CD4-positive, alpha-beta T cell (primary cell): ENCODE data around the gene PDX1. TPM values are rescaled to one million over a fixed set of nuclear protein-coding genes. Genes with fewer than 3 reads are reported as not detected.
"Not testable (repeated sequence)": the region's sequence is repeated elsewhere in the genome, so short reads cannot be mapped to it uniquely, and the experiment has no call there.

Experiments used
- ATAC-seq: fragments of 200-7000 bp; cut with Tn5 transposase; one replicate; pipeline ENCODE4 v1.10.0; 2022; ENCODE audit warnings: mild to moderate bottlenecking; ENCODE audit not compliant: poor library complexity
- CTCF ChIA-PET: fragments of 350-600 bp; sonication (Branson Sonifier 250); formaldehyde crosslinking; loops from one replicate; lab custom pipeline; 2021; ENCODE audit warnings: antibody characterized with exemption, inconsistent platforms; lab: Charles Lee
- POLR2A ChIA-PET: fragments of 350-600 bp; sonication (Branson Sonifier 250); formaldehyde crosslinking; loops from one replicate; lab custom pipeline; 2021; ENCODE audit warnings: antibody characterized with exemption, inconsistent platforms; lab: Charles Lee
- DNase-seq, 14 experiments: peaks; one replicate each; pipeline ENCODE4 v3.0.0-alpha.2; 2013 to 2020; ENCODE audit warnings: mixed read lengths in 2 of 14
- H3K27ac ChIP-seq, 2 donors: one replicate each; pipeline versions ENCODE4 v1.5.1 to v1.7.0; 2013; ENCODE audit warnings: low read length in 2 of 2, low read depth in 1 of 2, mild to moderate bottlenecking in 1 of 2
- H3K27me3 ChIP-seq, 2 experiments: 1 replicate in 1 of 2; 2 replicates in 1 of 2; pipeline versions ENCODE4 v1.6.1 to v1.7.0; 2013; ENCODE audit warnings: low read length in 2 of 2, control low read depth in 1 of 2, mild to moderate bottlenecking in 1 of 2, moderate library complexity in 1 of 2; ENCODE audit not compliant: insufficient read depth in 2 of 2, control insufficient read depth in 1 of 2
- H3K36me3 ChIP-seq: one replicate; pipeline ENCODE4 v1.6.1; 2013; ENCODE audit warnings: low read length, control low read depth; ENCODE audit not compliant: insufficient read depth
- H3K4me1 ChIP-seq: one replicate; pipeline ENCODE4 v1.6.1; 2013; ENCODE audit warnings: low read length, control low read depth; ENCODE audit not compliant: insufficient read depth
- H3K4me3 ChIP-seq: one replicate; pipeline ENCODE4 v1.5.1; 2013; ENCODE audit warnings: mild to moderate bottlenecking, low read length, moderate library complexity
- H3K9me3 ChIP-seq, 2 experiments: 1 replicate in 1 of 2; 2 replicates in 1 of 2; pipeline versions ENCODE4 v1.6.1 to v1.7.0; 2013; ENCODE audit warnings: low read length in 2 of 2, mild to moderate bottlenecking in 2 of 2, control low read depth in 1 of 2, moderate library complexity in 1 of 2; ENCODE audit not compliant: control insufficient read depth in 1 of 2, insufficient read depth in 1 of 2
- H3K27ac Mint-ChIP-seq: one replicate; pipeline ENCODE4 v1.8.0; 2020; ENCODE audit warnings: mixed read lengths
- H3K27me3 Mint-ChIP-seq: one replicate; pipeline ENCODE4 v1.8.0; 2021; ENCODE audit warnings: mixed read lengths
- H3K36me3 Mint-ChIP-seq: one replicate; pipeline ENCODE4 v1.8.0; 2021; ENCODE audit warnings: low read depth, mixed read lengths
- H3K4me1 Mint-ChIP-seq: one replicate; pipeline ENCODE4 v1.8.0; 2021; ENCODE audit warnings: low read depth, mixed read lengths
- H3K4me3 Mint-ChIP-seq: one replicate; pipeline ENCODE4 v1.8.0; 2020; ENCODE audit warnings: mild to moderate bottlenecking, mixed read lengths
- H3K9me3 Mint-ChIP-seq: one replicate; pipeline ENCODE4 v1.8.0; 2020; ENCODE audit warnings: mixed read lengths
- CTCF ChIP-seq: fragments of 200-600 bp; IDR thresholded peaks from one replicate; pipeline ENCODE4 v1.8.0; 2022; ENCODE audit warnings: antibody characterized with exemption, mild to moderate bottlenecking
- intact Hi-C, 2 experiments: fragments of 100-400 bp; cut with DNase I in 1 of 2; cut with micrococcal nuclease in 1 of 2; formaldehyde crosslinking; loops; one replicate each; pipeline versions ENCODE4 v1.15.1 to v1.9.0; 2023 to 2025; cut with DNase I, micrococcal nuclease
- total RNA-seq, 174 experiments: library from RNA in 2 of 174; stranded (reverse) in 2 of 174; gene quantifications; one replicate each; pipeline ENCODE4 v1.2.3 and lab custom pipeline; 2021 to 2026

The PDX1 gene
- total RNA-seq, 2 experiments from 2014 or later: not detected

DNA sequence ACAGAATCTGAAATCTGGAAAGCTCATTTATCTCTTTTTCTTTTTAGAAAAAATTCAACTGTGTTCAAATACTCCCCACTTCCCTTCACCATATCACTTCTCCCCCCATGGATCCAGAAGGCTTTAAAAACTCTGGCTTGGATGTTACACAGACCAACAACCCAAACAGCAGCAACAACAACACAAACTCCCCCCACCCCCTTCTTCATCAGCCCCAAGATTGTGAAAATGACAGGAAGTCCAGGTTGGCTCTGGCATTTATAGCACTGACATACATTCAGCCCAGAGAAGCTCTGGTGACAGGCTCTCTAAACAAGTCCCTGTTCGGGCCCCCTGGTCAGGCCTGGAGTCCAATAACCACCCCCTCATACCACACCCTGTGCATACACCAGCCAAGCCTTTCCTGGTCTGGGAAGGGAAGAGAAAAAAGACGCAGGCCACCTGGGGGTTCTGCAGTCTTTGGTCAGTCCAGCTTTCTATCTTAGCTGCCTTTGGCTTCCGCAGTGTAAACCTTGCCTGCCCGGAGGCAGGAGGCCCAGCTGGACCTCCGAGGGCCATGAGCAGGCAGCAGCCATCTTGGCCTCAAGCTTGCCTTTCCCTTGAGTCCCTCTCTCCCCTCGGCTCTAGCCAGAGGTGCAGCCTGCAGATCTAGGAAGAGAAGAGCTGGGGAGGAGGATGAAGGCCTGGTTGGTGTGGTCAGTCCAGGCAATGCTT, 42.5 kb downstream of the PDX1 start:
- H3K36me3 ChIP-seq: no peaks in the 10 kb centered on the region
- no peak overlapping the region for H3K27ac ChIP-seq
- no peak overlapping the region for H3K4me3 Mint-ChIP-seq
- H3K27me3 Mint-ChIP-seq: peaks cover 89% of the 10 kb centered on the region
- no peaks in the 10 kb centered on the region for H3K36me3 Mint-ChIP-seq
- ATAC-seq (no peak), DNase-seq (no peak)
- H3K27ac Mint-ChIP-seq: no peak overlapping the region
- intact Hi-C loops: no loop called here
- H3K9me3 Mint-ChIP-seq: no peaks in the 10 kb centered on the region
- no peak for TF ChIP-seq CTCF
- H3K4me3 ChIP-seq: no peak overlapping the region
- ChIA-PET CTCF (no interaction called here), POLR2A (no interaction called here)
- H3K9me3 ChIP-seq: peaks cover 0 to 10% of the 10 kb centered on the region in 2 experiments
- peaks cover 75 to 87% of the 10 kb centered on the region in 2 experiments for H3K27me3 ChIP-seq
- H3K4me1 ChIP-seq: peaks cover 21% of the 10 kb centered on the region
- peaks cover 6% of the 10 kb centered on the region for H3K4me1 Mint-ChIP-seq

- CTCF ChIA-PET: no interaction called here
Observed at GRCh38 chr13:27962982-27963381, 43.2 kb downstream of the PDX1 start.

GRCh38 chr13:27963491-27963890, 43.7 kb downstream of the PDX1 start:
- H3K4me1 Mint-ChIP-seq: peaks cover 14% of the 10 kb centered on the region
- peaks cover 33% of the 10 kb centered on the region for H3K4me1 ChIP-seq
- H3K36me3 Mint-ChIP-seq: no peaks in the 10 kb centered on the region
- no peaks in the 10 kb centered on the region for H3K36me3 ChIP-seq
- ChIA-PET CTCF (no interaction called here), POLR2A (no interaction called here)
- H3K27me3 Mint-ChIP-seq: peaks cover 87% of the 10 kb centered on the region
- H3K9me3 Mint-ChIP-seq: no peaks in the 10 kb centered on the region
- DNase-seq (no peak), ATAC-seq (no peak)
- H3K9me3 ChIP-seq: peaks cover 0 to 14% of the 10 kb centered on the region in 2 experiments
- H3K4me3 Mint-ChIP-seq: no peak overlapping the region
- H3K27ac Mint-ChIP-seq: no peak overlapping the region
- H3K27me3 ChIP-seq: peaks cover 80 to 90% of the 10 kb centered on the region in 2 experiments
- no peak overlapping the region for H3K4me3 ChIP-seq
- no peak for TF ChIP-seq CTCF
- H3K27ac ChIP-seq: no peak overlapping the region
- intact Hi-C loops: no loop called here

More at GRCh38 chr13:27962982-27963381, 43.2 kb downstream of the PDX1 start:
- Mint-ChIP-seq H3K36me3 (no peaks in the 10 kb centered on the region), H3K9me3 (no peaks in the 10 kb centered on the region), H3K27me3 (peaks cover 91% of the 10 kb centered on the region), H3K27ac (no peak overlapping the region), H3K4me3 (no peak overlapping the region), H3K4me1 (peaks cover 13% of the 10 kb centered on the region)
- Histone ChIP-seq H3K27ac (no peak overlapping the region), H3K9me3 (peaks cover 0 to 14% of the 10 kb centered on the region in 2 experiments), H3K27me3 (peaks cover 78 to 90% of the 10 kb centered on the region in 2 experiments), H3K36me3 (no peaks in the 10 kb centered on the region), H3K4me3 (no peak overlapping the region), H3K4me1 (peaks cover 28% of the 10 kb centered on the region)
- DNase-seq: no peak
- POLR2A ChIA-PET: no interaction called here
- intact Hi-C loops: no loop called here
- ATAC-seq: no peak
- TF ChIP-seq CTCF: no peak

DNA sequence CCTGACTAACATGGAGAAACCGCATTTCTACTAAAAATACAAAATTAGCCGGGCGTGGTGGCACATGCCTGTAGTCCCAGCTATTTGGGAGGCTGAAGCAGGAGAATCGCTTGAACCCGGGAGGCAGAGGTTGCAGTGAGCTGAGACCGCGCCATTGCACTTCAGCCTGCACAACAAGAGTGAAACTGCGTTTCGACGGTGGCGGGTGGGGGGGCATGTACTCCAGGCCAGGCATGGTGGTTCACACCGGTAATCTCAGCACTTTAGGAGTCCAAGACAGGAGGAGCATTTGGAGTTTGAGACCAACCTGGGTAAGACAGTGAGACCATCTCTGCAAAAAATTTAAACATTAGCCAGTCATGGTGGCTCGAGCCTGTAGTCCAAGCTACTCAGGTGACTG, 44.4 kb downstream of the PDX1 start:
- H3K27me3 ChIP-seq: peaks cover 79 to 90% of the 10 kb centered on the region in 2 experiments
- H3K27ac ChIP-seq, DNase-seq, H3K9me3 Mint-ChIP-seq, intact Hi-C loops, ATAC-seq, H3K4me3 ChIP-seq, H3K36me3 Mint-ChIP-seq, H3K36me3 ChIP-seq, H3K4me3 Mint-ChIP-seq, POLR2A ChIA-PET, CTCF ChIA-PET, H3K27ac Mint-ChIP-seq: not testable (repeated sequence)
- peaks cover 17% of the 10 kb centered on the region for H3K4me1 Mint-ChIP-seq
- peaks cover 0 to 14% of the 10 kb centered on the region in 2 experiments for H3K9me3 ChIP-seq
- H3K4me1 ChIP-seq: peaks cover 33% of the 10 kb centered on the region
- H3K27me3 Mint-ChIP-seq: peaks cover 83% of the 10 kb centered on the region
